CD4-positive, alpha-beta T cell treated with Interleukin-12 subunit alpha and Interleukin-12 subunit beta, for 1 hour (primary cell): Measurements from ENCODE around the gene BTAF1.

Source experiments
- DNase-seq: peaks from one replicate; pipeline ENCODE4 v3.0.0-alpha.2; 2020

Gene BTAF1

GRCh38 chr10:92062273-92062672, 138.7 kb downstream of the BTAF1 start:
- DNase-seq: no peak

- no peak for DNase-seq
These were observed 140.9 kb downstream of the BTAF1 start for GRCh38 chr10:92064506-92064905.

- DNase-seq: no peak
These were observed 142.8 kb downstream of the BTAF1 start for GRCh38 chr10:92066386-92066785.

GRCh38 chr10:92068900-92069299, 145.3 kb downstream of the BTAF1 start:
- DNase-seq: no peak

GRCh38 chr10:92074126-92074887, 150.7 kb downstream of the BTAF1 start:
- DNase-seq: no peak

- no peak for DNase-seq
These were observed 152.3 kb downstream of the BTAF1 start for GRCh38 chr10:92075829-92076228.

- no peak for DNase-seq
These were observed 153.2 kb downstream of the BTAF1 start for GRCh38 chr10:92076722-92077121.

GRCh38 chr10:92079003-92079402, 155.4 kb downstream of the BTAF1 start:
- DNase-seq: no peak
